RWPE1 (cell line): ENCODE measurements around the gene NFIA.

Experiments
- CTCF ChIA-PET: fragments of 350-600 bp; sonication (Branson Sonifier 250); formaldehyde crosslinking; extraction: SDS; loops from one replicate; lab custom pipeline; 2021; lab: Yijun Ruan, JAX
- POLR2A ChIA-PET: fragments of 400-600 bp; formaldehyde crosslinking; extraction: SDS; loops from one replicate; lab custom pipeline; 2020; ENCODE audit warnings: antibody characterized with exemption; ENCODE audit not compliant: low non-redundant PET; lab: Yijun Ruan, JAX
- DNase-seq: peaks from one replicate; pipeline ENCODE4 v3.0.0; 2012; ENCODE audit warnings: low spot score
- H3K27ac ChIP-seq: fragments of 450-650 bp; 2 replicates; pipeline ENCODE4 v1.5.1; 2017
- CTCF ChIP-seq: fragments of 450-650 bp; conservative IDR thresholded peaks from 2 replicates; pipeline ENCODE4 v1.5.1; 2017; ENCODE audit warnings: low read depth, mild to moderate bottlenecking

Gene NFIA

GRCh38 chr1:61049850-61050540 lies 32.4 kb upstream of the NFIA start:
- POLR2A ChIA-PET = interaction anchor here (1.2 kb wide), 1 partner anchor 28 kb away, joined by 4 read pairs; no protein-coding TSS in a partner anchor

GRCh38 chr1:61050541-61051442 lies 31.6 kb upstream of the NFIA start:
- ChIA-PET CTCF (interaction anchor here (0.5 to 2.2 kb wide), 25 partner anchors 10 to 1104 kb away, joined by 3 to 23 read pairs (median 4); no protein-coding TSS in a partner anchor), POLR2A (interaction anchor here (1.2 kb wide), 1 partner anchor 27 kb away, joined by 4 read pairs; no protein-coding TSS in a partner anchor)
- peak; percentile 34 for DNase-seq
- no peak for TF ChIP-seq CTCF
- peak overlapping the region; percentile 86 for H3K27ac ChIP-seq

More at GRCh38 chr1:61049850-61050540, 32.4 kb upstream of the NFIA start:
- CTCF ChIA-PET = interaction anchor here (0.5 to 2.2 kb wide), 29 partner anchors 10 to 1105 kb away, joined by 3 to 23 read pairs (median 4); partner anchors contain the start of gene NFIA
- peak overlapping the region; percentile 86 for H3K27ac ChIP-seq
- peak; percentile 75 for DNase-seq
- TF ChIP-seq CTCF = peak; percentile 92

- no peak for TF ChIP-seq CTCF
- ChIA-PET CTCF (interaction anchor here (0.6 to 0.7 kb wide), 3 partner anchors 69 to 472 kb away, joined by 3 read pairs; no protein-coding TSS in a partner anchor), POLR2A (no interaction called here)
- DNase-seq = no peak
- H3K27ac ChIP-seq = no peak overlapping the region
Measured at GRCh38 chr1:61051443-61051718, 31.0 kb upstream of the NFIA start.

- CTCF ChIA-PET = interaction anchor here (0.6 kb wide), 2 partner anchors 130 to 471 kb away, joined by 3 read pairs; no protein-coding TSS in a partner anchor
- TF ChIP-seq CTCF = no peak
- H3K27ac ChIP-seq = no peak overlapping the region
- no peak for DNase-seq
- POLR2A ChIA-PET = no interaction called here
Measured at GRCh38 chr1:61051719-61052394, 30.5 kb upstream of the NFIA start.

GRCh38 chr1:61052395-61053225 lies 29.8 kb upstream of the NFIA start:
- no peak for DNase-seq
- no peak for TF ChIP-seq CTCF
- no peak overlapping the region for H3K27ac ChIP-seq
- ChIA-PET POLR2A (no interaction called here), CTCF (interaction anchor here (0.5 to 0.7 kb wide), 2 partner anchors 171 to 405 kb away, joined by 3 read pairs; no protein-coding TSS in a partner anchor)
